HepG2 (cell line): ENCODE data around the gene DCAF7. TPM values are rescaled to one million over a fixed set of nuclear protein-coding genes. Genes with fewer than 3 reads are reported as not detected.
A peak's percentile ranks its signal among the peaks of the same experiment; 100 is the strongest.

Experiments
- ATAC-seq: fragments of 200-7000 bp; cut with Tn5 transposase; 3 replicates; pipeline ENCODE4 v1.9.1; 2020; ENCODE audit warnings: mild to moderate bottlenecking, moderate library complexity
- BruUV-seq: library from RNA; stranded (reverse); fragments of 400-500 nt; replicated peaks from 2 replicates; lab custom pipeline; 2021; lab: Mats Ljungman, UMichigan
- CTCF ChIA-PET: fragments of 300-600 bp; formaldehyde crosslinking; extraction: SDS; loops from one replicate; lab custom pipeline; 2021; ENCODE audit warnings: low total read pairs, inconsistent platforms, low intra/inter-chr PET ratio; lab: Yijun Ruan, JAX
- POLR2A ChIA-PET: fragments of 350-600 bp; sonication (Branson Sonifier 250); formaldehyde crosslinking; loops from one replicate; lab custom pipeline; 2020; ENCODE audit warnings: antibody characterized with exemption, inconsistent platforms; lab: Yijun Ruan, JAX
- DNase-seq: peaks from one replicate; pipeline ENCODE4 v3.0.0-alpha.2; 2015; ENCODE audit warnings: low spot score
- FAIRE-seq: peaks from 3 replicates; lab custom pipeline; 2011; peaks lifted over from hg19 to GRCh38; lab: Jason Lieb, UNC
- H2AFZ ChIP-seq: one replicate; pipeline ENCODE4 v1.6.1; 2011; ENCODE audit warnings: low read length, inconsistent platforms
- H3K27ac ChIP-seq: fragments of 300-600 bp; 3 replicates; pipeline ENCODE4 v1.8.0; 2011; ENCODE audit warnings: mixed run types, mild to moderate bottlenecking, mixed read lengths, low read length, inconsistent platforms; ENCODE audit not compliant: insufficient read depth; ENCODE audit errors: extremely low read length
- H3K27me3 ChIP-seq, 2 experiments: fragments of 200-600 bp in 1 of 2; 2 replicates in 1 of 2; 3 replicates in 1 of 2; pipeline versions ENCODE4 v1.6.0 to v1.8.0; 2011; ENCODE audit warnings: low read length in 2 of 2, mild to moderate bottlenecking in 2 of 2, moderate library complexity in 2 of 2, inconsistent platforms in 1 of 2; ENCODE audit not compliant: insufficient read depth in 2 of 2, control insufficient read depth in 1 of 2
- H3K36me3 ChIP-seq, 2 experiments: fragments of 200-600 bp in 1 of 2; replicated peaks in 1 of 2; 2 replicates in 1 of 2; 3 replicates in 1 of 2; pipeline versions ENCODE4 v1.5.1 to v1.8.0; 2011; ENCODE audit warnings: low read length in 2 of 2, inconsistent platforms in 1 of 2; ENCODE audit not compliant: insufficient read depth in 2 of 2, control insufficient read depth in 1 of 2
- H3K4me1 ChIP-seq: 2 replicates; pipeline ENCODE4 v1.5.1; 2012; ENCODE audit warnings: low read length, inconsistent platforms; ENCODE audit not compliant: insufficient read depth
- H3K4me2 ChIP-seq: 2 replicates; pipeline ENCODE4 v1.6.0; 2011; ENCODE audit warnings: low read depth, low read length, inconsistent platforms
- H3K4me3 ChIP-seq, 3 experiments: fragments of 200-600 bp in 1 of 3; sonication (generic), shearing (Covaris generic) in 1 of 3; replicated peaks in 1 of 3; 2 replicates each; pipeline ENCODE4 v1.5.1; 2011 to 2016; ENCODE audit warnings: low read length in 3 of 3, inconsistent platforms in 2 of 3, low read depth in 2 of 3, mild to moderate bottlenecking in 2 of 3, control low read depth in 1 of 3, mixed read lengths in 1 of 3; ENCODE audit not compliant: insufficient read depth in 1 of 3
- H3K79me2 ChIP-seq: one replicate; pipeline ENCODE4 v1.6.1; 2011; ENCODE audit warnings: low read length, inconsistent platforms; ENCODE audit not compliant: insufficient read depth
- H3K9ac ChIP-seq: 2 replicates; pipeline ENCODE4 v1.6.0; 2011; ENCODE audit warnings: mild to moderate bottlenecking, low read depth, low read length, inconsistent platforms; ENCODE audit not compliant: insufficient read depth
- H3K9me3 ChIP-seq: 2 replicates; pipeline ENCODE4 v1.5.1; 2012; ENCODE audit warnings: mild to moderate bottlenecking, low read length
- H4K20me1 ChIP-seq: 2 replicates; pipeline ENCODE4 v1.6.0; 2011; ENCODE audit warnings: inconsistent platforms, mild to moderate bottlenecking, low read length, moderate library complexity; ENCODE audit not compliant: insufficient read depth
- ARNT2 ChIP-seq: sonication (generic); formaldehyde crosslinking; IDR thresholded peaks from 2 replicates; pipeline ENCODE4 v1.8.0; 2022; ENCODE audit warnings: mild to moderate bottlenecking, low read depth, missing genetic modification reagents, moderate library complexity
- BRD4 ChIP-seq: sonication (generic); formaldehyde crosslinking; IDR thresholded peaks from 2 replicates; pipeline ENCODE4 v1.4.0; 2020; ENCODE audit warnings: missing genetic modification reagents
- HNRNPH1 ChIP-seq: fragments of 200-400 bp; formaldehyde crosslinking; optimal IDR thresholded peaks from 2 replicates; pipeline ENCODE3; 2017; ENCODE audit warnings: mild to moderate bottlenecking, low read depth, low read length
- KMT2A ChIP-seq: sonication (generic); formaldehyde crosslinking; IDR thresholded peaks from 2 replicates; pipeline ENCODE4 v1.4.0; 2020; ENCODE audit warnings: missing genetic modification reagents
- NBN ChIP-seq: fragments of 450-650 bp; conservative IDR thresholded peaks from 2 replicates; pipeline ENCODE4 v1.6.1; 2017
- NFAT5 ChIP-seq: sonication (generic); formaldehyde crosslinking; IDR thresholded peaks from 2 replicates; pipeline ENCODE4 v1.4.0; 2020; ENCODE audit warnings: missing genetic modification reagents
- STAT5B ChIP-seq: sonication (generic); formaldehyde crosslinking; IDR thresholded peaks from 2 replicates; pipeline ENCODE4 v1.4.0; 2020; ENCODE audit warnings: missing genetic modification reagents
- TMF1 ChIP-seq: sonication (generic); formaldehyde crosslinking; IDR thresholded peaks from 2 replicates; pipeline ENCODE4 v1.8.1; 2022; ENCODE audit warnings: low read depth, missing genetic modification reagents
- ZKSCAN1 ChIP-seq: fragments of 150-350 bp; IDR thresholded peaks from 2 replicates; pipeline ENCODE4 v1.6.1; 2014; ENCODE audit warnings: low read length
- ZNF10 ChIP-seq: sonication (generic); formaldehyde crosslinking; IDR thresholded peaks from 2 replicates; pipeline ENCODE4 v1.4.0; 2020; ENCODE audit warnings: mild to moderate bottlenecking, low read depth, missing genetic modification reagents, borderline replicate concordance
- ZNF18 ChIP-seq: sonication (generic); formaldehyde crosslinking; IDR thresholded peaks from 2 replicates; pipeline ENCODE4 v1.8.0; 2022; ENCODE audit warnings: mild to moderate bottlenecking, missing genetic modification reagents; ENCODE audit not compliant: insufficient replicate concordance
- ZNF33A ChIP-seq: sonication (generic); formaldehyde crosslinking; IDR thresholded peaks from 2 replicates; pipeline ENCODE4 v1.5.1; 2020; ENCODE audit warnings: missing genetic modification reagents, mild to moderate bottlenecking, moderate library complexity, borderline replicate concordance
- ZNF558 ChIP-seq: sonication (generic); formaldehyde crosslinking; IDR thresholded peaks from 2 replicates; pipeline ENCODE4 v1.9.0; 2022; ENCODE audit warnings: mild to moderate bottlenecking, missing genetic modification reagents, borderline replicate concordance
- ZNF598 ChIP-seq: sonication (generic); formaldehyde crosslinking; IDR thresholded peaks from 2 replicates; pipeline ENCODE4 v1.5.1; 2020; ENCODE audit warnings: mild to moderate bottlenecking, missing genetic modification reagents, borderline replicate concordance
- ZNF770 ChIP-seq: sonication (generic); formaldehyde crosslinking; IDR thresholded peaks from 2 replicates; pipeline ENCODE4 v1.5.0; 2020; ENCODE audit warnings: mild to moderate bottlenecking, missing genetic modification reagents
- ZSCAN22 ChIP-seq: sonication (generic); formaldehyde crosslinking; IDR thresholded peaks from 2 replicates; pipeline ENCODE4 v1.4.0; 2020; ENCODE audit warnings: mild to moderate bottlenecking, missing genetic modification reagents
- WGBS: methylation state at CpG from one replicate; pipeline ENCODE4 v1.1.6; 2017; ENCODE audit warnings: low lambda C conversion rate; 5-methylcytosine and 5-hydroxymethylcytosine counted together
- in situ Hi-C: cut with HindIII; loops from 2 replicates; pipeline ENCODE4 v1.10.0; 2017; ENCODE audit warnings: low pct_unique_long_range_greater_than_20kb; ENCODE audit not compliant: extremely low pct_ligation_motif_present
- intact Hi-C: fragments of 100-400 bp; cut with micrococcal nuclease; formaldehyde crosslinking; loops from one replicate; pipeline ENCODE4 v1.10.0; 2022; ENCODE audit not compliant: unreplicated experiment
- polyA plus RNA-seq, 8 experiments: library from polyadenylated mRNA; depleted of rRNA in 3 of 8; stranded (reverse) in 7 of 8; unstranded in 1 of 8; fragments of >200 nt; fragmentation: Illumina TruSeq in 4 of 8; extraction: Trizol in 4 of 8; gene quantifications; 2 replicates each; pipeline versions ENCODE4 v1.2.1 to v1.2.3, GENCODE V29; 2011 to 2016; ENCODE audit warnings: low read depth in 4 of 8, missing spikeins in 1 of 8, mixed read lengths in 1 of 8; ENCODE audit not compliant: insufficient read depth in 1 of 8
- total RNA-seq, 5 experiments: library from RNA; depleted of rRNA; stranded (reverse); fragments of >200 nt; fragmentation: Illumina TruSeq; extraction: Trizol; gene quantifications; 2 replicates each; pipeline ENCODE4 v1.2.3, GENCODE V29; 2016; ENCODE audit warnings: low read depth in 1 of 5

Gene DCAF7
- total and polyA plus RNA-seq, 2 of the 13 experiments (the other 11 are each of a cell fraction or from before 2014, with no cell fraction given), result 55.2 to 73.4 TPM

GRCh38 chr17:63567229-63567628, 17.0 kb downstream of the DCAF7 start:
- Histone ChIP-seq H3K4me1 (peaks cover 14% of the 10 kb centered on the region; the same call in 1 of the 2 replicates), H3K9me3 (no peaks in the 10 kb centered on the region), H2AFZ (no peak overlapping the region), H3K79me2 (peaks cover 75% of the 10 kb centered on the region), H3K4me3 (no peak overlapping the region), H3K27ac (no peak overlapping the region), H4K20me1 (peaks cover 35% of the 10 kb centered on the region), H3K9ac (no peak overlapping the region), H3K4me2 (no peak overlapping the region), H3K27me3 (no peaks in the 10 kb centered on the region), H3K36me3 (peaks cover 0 to 10% of the 10 kb centered on the region in 2 experiments; a peak in 2 of 5 replicates)
- POLR2A ChIA-PET, result interaction anchor here (0.9 kb wide), 1 partner anchor 12 kb away, joined by 3 read pairs; no protein-coding TSS in a partner anchor
- DNase-seq, result no peak
- BruUV-seq, result no TSS peak
- no peak for ATAC-seq
- 100% methylated on average over 1 of the region's 1 CpG for WGBS
- intact Hi-C loops, result no loop called here
- CTCF ChIA-PET, result no interaction called here
- FAIRE-seq, result peak; percentile 39
- in situ Hi-C loops, result no loop called here
- TF ChIP-seq ZSCAN22 (no peak), ZNF598 (CRISPR knock-in tag) (no peak), STAT5B (CRISPR knock-in tag) (no peak), NFAT5 (CRISPR knock-in tag) (no peak), HNRNPH1 (no peak), NBN (no peak), ARNT2 (CRISPR knock-in tag) (no peak), BRD4 (CRISPR knock-in tag) (no peak), ZNF18 (CRISPR knock-in tag) (no peak), ZNF558 (CRISPR knock-in tag) (no peak), ZNF10 (CRISPR knock-in tag) (no peak), ZKSCAN1 (no peak), TMF1 (CRISPR knock-in tag) (no peak), ZNF33A (CRISPR knock-in tag) (no peak), ZNF770 (no peak), KMT2A (CRISPR knock-in tag) (no peak)
